K562 (cell line): ENCODE results near the gene ME3.

Experiments used
- BCL6 ChIP-seq: fragments of 250-450 bp; sonication (Bioruptor Pico); IDR thresholded peaks from 2 replicates; pipeline ENCODE4 v1.4.0; 2020
- CTCF ChIP-seq, 3 experiments: IDR thresholded peaks in 2 of 3; conservative IDR thresholded peaks in 1 of 3; 2 replicates each; pipeline ENCODE4 v1.5.1; 2011 to 2012; ENCODE audit warnings: low read length in 3 of 3, mild to moderate bottlenecking in 3 of 3, control low read depth in 2 of 3, improper control_type of control experiment in 1 of 3, inconsistent platforms in 1 of 3, low read depth in 1 of 3, mixed read lengths in 1 of 3, moderate library complexity in 1 of 3; ENCODE audit not compliant: insufficient read depth in 2 of 3
- POLR2A ChIP-seq: fragments of 450-650 bp; conservative IDR thresholded peaks from 2 replicates; pipeline ENCODE4 v1.6.1; 2016
- SAFB2 ChIP-seq: fragments of 200-400 bp; formaldehyde crosslinking; IDR thresholded peaks from 2 replicates; pipeline ENCODE4 v1.6.1; 2018; ENCODE audit warnings: borderline replicate concordance, low read length, low read depth, moderate library complexity; ENCODE audit not compliant: severe bottlenecking
- SP2 ChIP-seq: IDR thresholded peaks from 2 replicates; pipeline ENCODE4 v1.6.1; 2011; ENCODE audit warnings: mild to moderate bottlenecking, low read depth, low read length, moderate library complexity; ENCODE audit not compliant: poor library complexity, severe bottlenecking; ENCODE audit errors: extremely low read depth
- ZNF318 ChIP-seq, 2 experiments: fragments of 450-650 bp; IDR thresholded peaks; 2 replicates each; pipeline ENCODE4 v1.6.1; 2016; ENCODE audit warnings: mild to moderate bottlenecking in 2 of 2, borderline replicate concordance in 1 of 2, low read depth in 1 of 2, moderate library complexity in 1 of 2

GRCh38 chr11:86509588-86509974, 162.8 kb downstream of the ME3 start:
- TF ChIP-seq POLR2A (no peak), BCL6 (CRISPR knock-in tag) (no peak), CTCF (IDR thresholded peaks at IDR 0.05 in 2 of 3, conservative IDR thresholded peaks at IDR 0.05 in 1 of 3; ENCODE audit: insufficient read depth in 2 of 3, low read depth in 1 of 3, low read length in 3 of 3) (no peak), ZNF318 (IDR thresholded peaks at IDR 0.05; ENCODE audit: borderline replicate concordance in 1 of 2, low read depth in 1 of 2) (no peak), SAFB2 (no peak), SP2 (no peak)
